GM06990 (cell line): ENCODE measurements around the gene FOXN3.

ENCODE experiments used
- DNase-seq: peaks from one replicate; pipeline ENCODE4 v3.0.0-alpha.2; 2011; ENCODE audit not compliant: insufficient read length; ENCODE audit errors: extremely low read depth
- H3K27me3 ChIP-seq: replicated peaks from 2 replicates; pipeline ENCODE4 v1.6.0; 2011; ENCODE audit warnings: low read length; ENCODE audit not compliant: control insufficient read depth, insufficient read depth
- H3K36me3 ChIP-seq: 2 replicates; pipeline ENCODE4 v1.5.1; 2011; ENCODE audit warnings: low read length; ENCODE audit not compliant: control insufficient read depth, insufficient read depth
- H3K4me3 ChIP-seq: replicated peaks from 2 replicates; pipeline ENCODE4 v1.5.1; 2011; ENCODE audit warnings: low read depth, mild to moderate bottlenecking, control low read depth, low read length
- TF ChIP-seq, protein P1 (sequence below): IDR thresholded peaks from 2 replicates; pipeline ENCODE4 v1.5.1; 2011; ENCODE audit warnings: low read length, control low read depth, mild to moderate bottlenecking, inconsistent platforms; ENCODE audit not compliant: insufficient read depth, poor library complexity, severe bottlenecking

Gene FOXN3

DNA sequence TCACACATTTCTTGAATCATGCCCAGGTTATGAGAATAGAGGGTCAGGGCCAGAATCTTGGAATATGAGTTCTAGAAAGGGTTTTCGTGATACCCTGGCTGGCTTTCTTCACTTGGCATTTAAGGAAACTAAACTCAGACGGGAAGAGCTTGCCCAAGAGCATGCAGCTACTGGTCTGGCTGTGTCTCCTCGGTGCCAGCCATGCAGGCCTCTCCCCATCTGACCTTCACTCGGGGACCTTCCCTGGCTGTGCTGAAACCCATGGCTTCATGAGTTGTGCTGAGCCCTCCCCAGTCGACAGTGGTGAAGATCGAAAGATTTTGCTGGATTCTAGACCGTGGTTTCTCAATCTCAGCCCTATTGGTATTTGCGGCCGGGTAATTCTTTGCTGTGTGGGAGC is 38.0 kb downstream of the FOXN3 start:
- Histone ChIP-seq H3K27me3 (no peaks in the 10 kb centered on the region), H3K36me3 (peaks cover 2% of the 10 kb centered on the region), H3K4me3 (no peak overlapping the region)
- DNase-seq = no peak
- TF ChIP-seq, protein P1, sequence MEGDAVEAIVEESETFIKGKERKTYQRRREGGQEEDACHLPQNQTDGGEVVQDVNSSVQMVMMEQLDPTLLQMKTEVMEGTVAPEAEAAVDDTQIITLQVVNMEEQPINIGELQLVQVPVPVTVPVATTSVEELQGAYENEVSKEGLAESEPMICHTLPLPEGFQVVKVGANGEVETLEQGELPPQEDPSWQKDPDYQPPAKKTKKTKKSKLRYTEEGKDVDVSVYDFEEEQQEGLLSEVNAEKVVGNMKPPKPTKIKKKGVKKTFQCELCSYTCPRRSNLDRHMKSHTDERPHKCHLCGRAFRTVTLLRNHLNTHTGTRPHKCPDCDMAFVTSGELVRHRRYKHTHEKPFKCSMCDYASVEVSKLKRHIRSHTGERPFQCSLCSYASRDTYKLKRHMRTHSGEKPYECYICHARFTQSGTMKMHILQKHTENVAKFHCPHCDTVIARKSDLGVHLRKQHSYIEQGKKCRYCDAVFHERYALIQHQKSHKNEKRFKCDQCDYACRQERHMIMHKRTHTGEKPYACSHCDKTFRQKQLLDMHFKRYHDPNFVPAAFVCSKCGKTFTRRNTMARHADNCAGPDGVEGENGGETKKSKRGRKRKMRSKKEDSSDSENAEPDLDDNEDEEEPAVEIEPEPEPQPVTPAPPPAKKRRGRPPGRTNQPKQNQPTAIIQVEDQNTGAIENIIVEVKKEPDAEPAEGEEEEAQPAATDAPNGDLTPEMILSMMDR = no peak

DNA sequence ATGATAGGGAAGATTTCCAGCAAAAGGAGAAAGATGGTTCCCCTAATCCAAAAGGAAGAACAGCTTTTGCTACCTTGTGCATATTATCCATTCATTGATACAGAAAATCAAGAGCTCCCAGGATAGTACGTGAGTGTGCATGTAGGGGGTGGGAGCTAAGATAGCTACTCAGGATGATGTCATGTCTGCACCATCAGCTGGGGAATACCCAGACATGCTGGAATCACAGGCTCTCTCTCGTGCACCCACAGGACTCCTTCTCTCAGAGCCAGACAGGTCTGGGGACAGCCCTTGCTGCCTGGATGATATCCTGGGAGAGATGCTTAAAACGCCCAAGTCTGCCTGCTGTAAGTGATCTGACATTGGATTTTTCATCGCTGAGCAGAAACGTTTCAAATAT is 38.9 kb downstream of the FOXN3 start:
- no peak overlapping the region for H3K4me3 ChIP-seq
- TF ChIP-seq, protein P1 = no peak
- no peak for DNase-seq
- H3K27me3 ChIP-seq = no peaks in the 10 kb centered on the region
- peaks cover 2% of the 10 kb centered on the region for H3K36me3 ChIP-seq

DNA sequence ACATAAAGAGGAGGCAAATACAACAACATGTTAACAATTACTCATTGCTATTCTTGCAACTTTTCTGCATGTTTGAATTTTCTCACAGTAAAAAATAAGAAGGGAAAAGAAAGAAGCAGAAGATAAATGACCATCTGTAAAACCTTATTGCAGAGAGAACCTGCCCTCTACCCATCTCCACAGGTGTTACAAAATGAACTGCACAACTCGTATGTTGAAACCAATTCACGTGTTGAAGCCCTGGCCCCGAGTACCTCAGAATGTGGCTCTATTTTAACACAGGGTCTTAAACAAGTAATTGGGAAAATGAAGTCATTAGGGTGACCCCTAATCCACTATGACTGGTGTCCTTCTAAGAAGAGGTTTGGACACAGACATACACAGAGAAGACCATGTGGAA is 39.5 kb downstream of the FOXN3 start:
- TF ChIP-seq, protein P1 = no peak
- H3K4me3 ChIP-seq = no peak overlapping the region
- H3K27me3 ChIP-seq = no peaks in the 10 kb centered on the region
- DNase-seq = no peak
- peaks cover 2% of the 10 kb centered on the region for H3K36me3 ChIP-seq

DNA sequence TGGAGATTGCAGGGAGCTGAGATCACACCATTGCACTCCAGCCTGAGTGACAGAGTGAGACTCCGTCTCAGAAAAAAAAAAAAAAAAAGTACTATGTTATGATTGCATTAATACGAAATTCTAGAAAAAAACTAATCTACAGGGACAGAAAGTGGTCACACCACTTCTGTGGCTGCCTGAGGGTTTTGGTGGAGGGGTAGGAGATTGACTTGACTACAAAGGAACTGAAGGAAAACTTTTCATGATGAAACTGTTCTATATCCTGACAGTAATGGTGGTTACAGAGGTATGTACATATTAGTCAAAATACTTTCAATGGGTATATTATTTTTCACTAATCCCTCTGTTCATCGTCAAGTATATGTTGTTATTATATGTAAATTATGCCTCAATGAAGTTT is 42.1 kb downstream of the FOXN3 start:
- TF ChIP-seq, protein P1 = no peak
- H3K27me3 ChIP-seq = no peaks in the 10 kb centered on the region
- no peak overlapping the region for H3K4me3 ChIP-seq
- DNase-seq = no peak
- H3K36me3 ChIP-seq = no peaks in the 10 kb centered on the region; the same call in 1 of the 2 replicates

DNA sequence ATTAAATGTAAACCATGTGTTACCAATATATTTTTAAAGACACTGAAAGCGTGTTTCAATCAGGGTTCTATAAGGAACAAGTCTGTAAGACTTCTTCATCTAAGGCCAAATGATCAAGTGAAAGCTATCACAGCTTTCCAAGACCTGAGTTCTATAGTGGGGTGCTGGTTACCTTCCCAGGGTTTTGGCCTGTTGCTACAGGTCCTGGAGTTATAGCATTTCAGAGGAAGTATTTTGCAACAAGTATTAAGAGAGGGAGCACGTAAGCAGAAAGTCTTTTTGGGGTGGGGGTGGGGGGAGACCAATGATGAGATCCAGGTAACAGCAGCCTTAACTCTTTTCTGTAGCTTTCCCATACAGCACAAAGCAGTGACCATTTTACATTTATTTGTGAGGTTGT is 43.8 kb downstream of the FOXN3 start:
- no peaks in the 10 kb centered on the region; the same call in 1 of the 2 replicates for H3K36me3 ChIP-seq
- H3K27me3 ChIP-seq = no peaks in the 10 kb centered on the region
- H3K4me3 ChIP-seq = no peak overlapping the region
- TF ChIP-seq, protein P1 = no peak
- DNase-seq = no peak

DNA sequence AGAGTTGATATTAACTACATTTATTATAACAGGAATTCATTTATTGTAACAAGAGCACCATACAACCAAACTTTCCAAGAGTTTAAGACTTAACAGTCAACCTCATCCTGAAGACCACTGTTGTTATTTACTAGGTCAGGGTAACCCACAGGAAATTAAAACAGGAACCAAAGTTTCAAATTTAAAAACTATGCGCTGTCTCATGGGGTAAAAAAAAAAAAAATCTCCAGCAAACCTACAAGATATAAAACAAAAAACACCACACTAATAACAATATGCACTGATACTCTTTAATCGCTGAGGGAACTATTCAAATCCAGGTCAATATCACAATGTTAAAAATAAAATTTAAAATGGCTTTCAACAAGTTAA is 44.5 kb downstream of the FOXN3 start:
- H3K4me3 ChIP-seq = no peak overlapping the region
- no peaks in the 10 kb centered on the region for H3K27me3 ChIP-seq
- TF ChIP-seq, protein P1 = no peak
- DNase-seq = no peak
- H3K36me3 ChIP-seq = no peaks in the 10 kb centered on the region; the same call in 1 of the 2 replicates
